ENCODE data around the gene MMP24OS.

GRCh38 chr20:35246723-35247122 lies 31.2 kb downstream of the MMP24OS start:
- TF ChIP-seq CTCF (IDR thresholded peaks at IDR 0.05; ENCODE audit: extremely low read depth in 1 of 2, insufficient read depth in 1 of 2, low read depth in 1 of 2, low read length in 2 of 2), result no peak
- no peak for TF ChIP-seq EZH2 (IDR thresholded peaks at IDR 0.05; ENCODE audit: borderline replicate concordance, low read depth, low read length, severe bottlenecking)
- no peak for TF ChIP-seq POLR2A (IDR thresholded peaks at IDR 0.05; ENCODE audit: low read depth, low read length)
- no peak for TF ChIP-seq MYC (IDR thresholded peaks at IDR 0.05; ENCODE audit: low read depth, low read length)
- no peak for TF ChIP-seq POLR2AphosphoS5 (IDR thresholded peaks at IDR 0.05; ENCODE audit: insufficient read depth, low read depth, low read length)
- TF ChIP-seq GATA2 (IDR thresholded peaks at IDR 0.05; ENCODE audit: insufficient read depth, insufficient read length, low read depth, low read length), result no peak
- no peak for TF ChIP-seq FOS (IDR thresholded peaks at IDR 0.05; ENCODE audit: borderline replicate concordance, insufficient read depth, low read length)
- no peak for TF ChIP-seq JUN (IDR thresholded peaks at IDR 0.05; ENCODE audit: borderline replicate concordance, insufficient read depth, insufficient read length, low read depth)
- TF ChIP-seq, protein P1, sequence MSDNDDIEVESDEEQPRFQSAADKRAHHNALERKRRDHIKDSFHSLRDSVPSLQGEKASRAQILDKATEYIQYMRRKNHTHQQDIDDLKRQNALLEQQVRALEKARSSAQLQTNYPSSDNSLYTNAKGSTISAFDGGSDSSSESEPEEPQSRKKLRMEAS (IDR thresholded peaks at IDR 0.05; ENCODE audit: insufficient read depth, insufficient read length), result no peak
